Smooth muscle cell (in vitro differentiated cells): ENCODE measurements around the gene RALGPS2. TPM values are rescaled to one million over a fixed set of nuclear protein-coding genes. Genes with fewer than 3 reads are reported as not detected.

Experiments used
- DNase-seq: peaks from one replicate; lab custom pipeline; 2025; ENCODE audit not compliant: unreplicated experiment; lab: John Stamatoyannopoulos, UW
- H2AFZ ChIP-seq: fragments of 200-600 bp; sonication (generic); 2 replicates; pipeline ENCODE4 v1.6.0; 2016; ENCODE audit warnings: antibody characterized with exemption, low read depth, mild to moderate bottlenecking
- H3F3A ChIP-seq: fragments of 200-600 bp; sonication (generic); 2 replicates; pipeline ENCODE4 v1.6.0; 2017; ENCODE audit warnings: antibody characterized with exemption, low read depth
- H3K27ac ChIP-seq: fragments of 200-600 bp; sonication (generic); 2 replicates; pipeline ENCODE4 v1.5.1; 2016; ENCODE audit warnings: low read depth, mild to moderate bottlenecking
- H3K27me3 ChIP-seq: fragments of 200-600 bp; sonication (generic); 2 replicates; pipeline ENCODE4 v1.6.1; 2016; ENCODE audit warnings: low read depth, mild to moderate bottlenecking
- H3K36me3 ChIP-seq: fragments of 200-600 bp; sonication (generic); 2 replicates; pipeline ENCODE4 v1.5.1; 2016; ENCODE audit warnings: low read depth
- H3K4me1 ChIP-seq: fragments of 200-600 bp; sonication (generic); 2 replicates; pipeline ENCODE4 v1.5.1; 2016; ENCODE audit warnings: low read depth
- H3K4me2 ChIP-seq: fragments of 200-600 bp; sonication (generic); 2 replicates; pipeline ENCODE4 v1.6.0; 2016; ENCODE audit warnings: mild to moderate bottlenecking
- H3K4me3 ChIP-seq: fragments of 200-600 bp; sonication (generic); 2 replicates; pipeline ENCODE4 v1.5.1; 2016; ENCODE audit warnings: mild to moderate bottlenecking
- H3K79me2 ChIP-seq: fragments of 200-600 bp; sonication (generic); 2 replicates; pipeline ENCODE4 v1.6.0; 2016; ENCODE audit warnings: low read depth, mild to moderate bottlenecking
- H3K9ac ChIP-seq: fragments of 200-600 bp; sonication (generic); 2 replicates; pipeline ENCODE4 v1.6.0; 2016; ENCODE audit warnings: low read depth
- H3K9me3 ChIP-seq: fragments of 200-600 bp; sonication (generic); replicated peaks from 2 replicates; pipeline ENCODE4 v1.5.1; 2016; ENCODE audit warnings: low read depth
- H4K20me1 ChIP-seq: fragments of 200-600 bp; sonication (generic); 2 replicates; pipeline ENCODE4 v1.6.0; 2016; ENCODE audit warnings: low read depth
- WGBS: methylation state at CpG from one replicate; pipeline ENCODE4 v1.1.7; 2016; ENCODE audit warnings: low lambda C conversion rate; 5-methylcytosine and 5-hydroxymethylcytosine counted together
- polyA plus RNA-seq: library from polyadenylated mRNA; unstranded; fragments of >200 nt; fragmentation: Nextera tagmentation; extraction: Ambion mirVana; gene quantifications from 2 replicates; pipeline ENCODE4 v1.2.1, GENCODE V29; 2016
- total RNA-seq: library from RNA; depleted of rRNA; stranded (reverse); fragments of >200 nt; gene quantifications from 2 replicates; pipeline ENCODE4 v1.2.3, GENCODE V29; 2014
- TF ChIP-seq, protein P1 (sequence below): fragments of 200-600 bp; sonication (generic); IDR thresholded peaks from 2 replicates; pipeline ENCODE4 v1.5.1; 2017; ENCODE audit warnings: borderline replicate concordance, mild to moderate bottlenecking, antibody characterized with exemption; ENCODE audit not compliant: insufficient read depth, poor library complexity, severe bottlenecking

RALGPS2 gene
- total and polyA plus RNA-seq, 2 experiments from 2014 or later = 4.7 to 23.8 TPM

DNA sequence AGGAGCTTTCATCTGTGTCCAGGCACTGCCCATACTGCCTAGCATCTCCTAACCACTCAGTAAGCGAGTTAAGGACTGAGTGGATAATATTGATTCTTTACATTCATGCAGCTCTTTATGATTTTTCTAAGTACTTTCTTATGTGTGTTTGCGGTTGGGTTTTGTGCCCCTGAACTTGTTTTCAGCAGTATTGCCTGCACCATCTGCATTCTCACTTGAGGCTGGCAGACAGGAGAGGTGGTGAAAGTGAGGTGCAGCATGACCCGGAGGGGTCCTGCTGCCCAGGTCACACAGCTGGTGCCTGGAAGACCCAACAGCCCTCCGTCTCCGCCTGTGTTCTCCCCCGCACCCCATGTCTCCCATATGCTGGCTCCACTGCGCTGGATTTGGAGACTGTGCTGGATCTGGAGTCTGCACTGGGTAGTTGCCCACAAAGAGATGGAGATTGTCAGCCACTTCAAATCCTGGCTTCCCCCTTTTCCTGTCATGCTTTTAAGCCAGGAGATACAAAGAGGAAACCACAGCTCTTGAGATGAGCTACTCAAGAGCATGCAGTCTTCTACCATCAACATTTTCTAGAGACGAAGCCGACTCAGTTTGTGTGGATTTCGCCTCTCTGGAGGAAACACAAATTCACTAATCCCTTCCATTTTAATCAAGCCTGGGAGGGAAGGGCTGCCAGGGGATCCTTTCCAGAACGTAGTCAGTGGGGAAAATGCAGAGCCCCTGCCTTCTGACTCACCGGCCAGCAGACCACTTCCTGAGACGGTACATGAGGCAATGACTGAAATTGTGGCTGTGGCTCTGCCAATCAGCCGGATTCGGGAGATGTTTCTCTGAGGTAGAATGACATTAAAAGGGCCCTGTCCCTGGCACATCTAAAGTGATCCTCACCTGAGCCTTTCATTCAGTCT is 217.5 kb downstream of the RALGPS2 start:
- peak overlapping the region; percentile 58 for H3K4me2 ChIP-seq
- WGBS = 39% methylated on average over 15 of the region's 15 CpGs
- H4K20me1 ChIP-seq = no peaks in the 10 kb centered on the region
- no peaks in the 10 kb centered on the region for H3K27me3 ChIP-seq
- H3K4me3 ChIP-seq = no peak overlapping the region
- H3F3A ChIP-seq = no peaks in the 10 kb centered on the region
- TF ChIP-seq, protein P1, sequence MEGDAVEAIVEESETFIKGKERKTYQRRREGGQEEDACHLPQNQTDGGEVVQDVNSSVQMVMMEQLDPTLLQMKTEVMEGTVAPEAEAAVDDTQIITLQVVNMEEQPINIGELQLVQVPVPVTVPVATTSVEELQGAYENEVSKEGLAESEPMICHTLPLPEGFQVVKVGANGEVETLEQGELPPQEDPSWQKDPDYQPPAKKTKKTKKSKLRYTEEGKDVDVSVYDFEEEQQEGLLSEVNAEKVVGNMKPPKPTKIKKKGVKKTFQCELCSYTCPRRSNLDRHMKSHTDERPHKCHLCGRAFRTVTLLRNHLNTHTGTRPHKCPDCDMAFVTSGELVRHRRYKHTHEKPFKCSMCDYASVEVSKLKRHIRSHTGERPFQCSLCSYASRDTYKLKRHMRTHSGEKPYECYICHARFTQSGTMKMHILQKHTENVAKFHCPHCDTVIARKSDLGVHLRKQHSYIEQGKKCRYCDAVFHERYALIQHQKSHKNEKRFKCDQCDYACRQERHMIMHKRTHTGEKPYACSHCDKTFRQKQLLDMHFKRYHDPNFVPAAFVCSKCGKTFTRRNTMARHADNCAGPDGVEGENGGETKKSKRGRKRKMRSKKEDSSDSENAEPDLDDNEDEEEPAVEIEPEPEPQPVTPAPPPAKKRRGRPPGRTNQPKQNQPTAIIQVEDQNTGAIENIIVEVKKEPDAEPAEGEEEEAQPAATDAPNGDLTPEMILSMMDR = no peak
- H3K4me1 ChIP-seq = no peaks in the 10 kb centered on the region
- peak overlapping the region; percentile 8 for H2AFZ ChIP-seq
- H3K9ac ChIP-seq = no peak overlapping the region
- no peak for DNase-seq
- H3K27ac ChIP-seq = peak overlapping the region; percentile 49
- H3K9me3 ChIP-seq = no peaks in the 10 kb centered on the region
- H3K36me3 ChIP-seq = no peaks in the 10 kb centered on the region
- H3K79me2 ChIP-seq = no peaks in the 10 kb centered on the region

DNA sequence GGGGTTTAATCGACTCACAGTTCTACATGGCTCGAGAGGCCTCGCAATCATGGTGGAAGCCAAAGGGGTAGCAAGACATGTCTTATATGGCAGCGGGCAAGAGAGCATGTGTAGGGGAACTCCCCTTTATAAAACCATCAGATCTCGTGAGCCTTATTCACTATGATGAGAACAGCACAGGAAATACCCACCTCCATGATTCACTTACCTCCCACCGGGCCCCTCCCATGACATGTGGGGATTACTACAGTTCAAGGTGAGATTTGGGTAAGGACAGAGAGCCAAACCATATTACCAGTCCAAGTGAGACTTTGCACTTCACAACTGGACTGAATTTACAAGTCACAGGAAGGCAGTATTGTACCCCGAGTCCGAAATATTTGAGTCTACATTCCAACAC is 219.7 kb downstream of the RALGPS2 start:
- Histone ChIP-seq H3K4me2 (no peak overlapping the region), H2AFZ (no peak overlapping the region), H3K9me3 (no peaks in the 10 kb centered on the region), H3K27me3 (no peaks in the 10 kb centered on the region), H3K79me2 (no peaks in the 10 kb centered on the region), H4K20me1 (no peaks in the 10 kb centered on the region), H3K4me3 (no peak overlapping the region), H3K27ac (no peak overlapping the region), H3F3A (no peaks in the 10 kb centered on the region), H3K36me3 (no peaks in the 10 kb centered on the region), H3K9ac (no peak overlapping the region), H3K4me1 (no peaks in the 10 kb centered on the region)
- TF ChIP-seq, protein P1 = no peak
- 97% methylated on average over 8 of the region's 8 CpGs for WGBS
- no peak for DNase-seq

DNA sequence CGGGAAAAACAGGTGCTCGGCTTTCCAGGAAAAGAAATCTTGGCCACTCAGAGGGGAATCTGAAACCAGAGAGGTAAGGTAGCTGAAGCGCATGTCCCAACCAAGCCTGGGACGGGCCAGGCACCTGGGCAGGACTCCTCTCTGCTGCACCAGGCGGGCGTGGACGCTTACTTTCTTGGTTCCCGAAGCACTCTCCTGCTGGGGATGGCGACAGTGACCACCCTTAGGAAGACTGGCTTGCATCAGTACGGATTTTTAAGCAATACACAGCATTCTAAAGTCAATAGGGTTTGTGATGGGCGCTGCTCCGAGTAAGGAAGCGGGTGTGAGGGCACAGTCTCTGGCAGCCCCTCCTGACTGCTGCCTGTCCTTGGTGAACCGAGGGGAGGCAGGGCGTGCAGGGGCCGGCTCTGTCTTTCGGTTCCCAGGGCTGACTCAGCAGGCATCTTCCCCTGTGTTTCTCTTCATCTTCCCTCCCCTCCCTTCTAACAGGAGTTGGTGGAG is 220.8 kb downstream of the RALGPS2 start:
- Histone ChIP-seq H3K27ac (no peak overlapping the region), H3K4me2 (peak overlapping the region; percentile 18), H3K79me2 (no peaks in the 10 kb centered on the region), H3K4me3 (no peak overlapping the region), H3K9me3 (no peaks in the 10 kb centered on the region), H3K27me3 (no peaks in the 10 kb centered on the region), H2AFZ (peak overlapping the region; percentile 33), H4K20me1 (no peaks in the 10 kb centered on the region), H3K4me1 (no peaks in the 10 kb centered on the region), H3K9ac (no peak overlapping the region), H3F3A (no peaks in the 10 kb centered on the region), H3K36me3 (no peaks in the 10 kb centered on the region)
- TF ChIP-seq, protein P1 = no peak
- DNase-seq = no peak
- WGBS = 69% methylated on average over 17 of the region's 17 CpGs
